ENCODE results near the gene IKZF5. TPM values are rescaled to one million over a fixed set of nuclear protein-coding genes. Genes with fewer than 3 reads are reported as not detected.
A peak's percentile ranks its signal among the peaks of the same experiment; 100 is the strongest.

The IKZF5 gene
- total RNA-seq, 1 donor from 2014 or later, result 86.1 TPM

DNA sequence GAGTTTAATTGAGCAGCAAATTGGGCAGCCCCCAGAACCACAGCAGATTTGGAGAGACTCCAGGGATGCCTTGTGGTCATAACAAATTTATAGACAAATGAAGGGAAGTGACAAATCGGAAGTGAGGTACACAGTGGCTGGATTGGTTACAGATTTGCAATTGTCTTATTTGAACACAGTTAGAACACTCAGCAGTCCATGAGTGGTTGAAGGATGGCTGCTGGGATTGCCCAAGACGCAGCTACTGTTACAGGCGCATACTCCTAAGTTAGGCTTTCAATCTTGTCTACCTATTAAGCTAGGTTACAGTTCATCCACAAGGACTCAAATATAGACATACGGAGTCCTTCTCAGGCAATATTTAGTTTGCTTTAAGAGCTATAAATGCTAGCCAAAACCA lies 7.6 kb upstream of the IKZF5 start:
- no peak for DNase-seq (ENCODE audit: low read depth)

DNA sequence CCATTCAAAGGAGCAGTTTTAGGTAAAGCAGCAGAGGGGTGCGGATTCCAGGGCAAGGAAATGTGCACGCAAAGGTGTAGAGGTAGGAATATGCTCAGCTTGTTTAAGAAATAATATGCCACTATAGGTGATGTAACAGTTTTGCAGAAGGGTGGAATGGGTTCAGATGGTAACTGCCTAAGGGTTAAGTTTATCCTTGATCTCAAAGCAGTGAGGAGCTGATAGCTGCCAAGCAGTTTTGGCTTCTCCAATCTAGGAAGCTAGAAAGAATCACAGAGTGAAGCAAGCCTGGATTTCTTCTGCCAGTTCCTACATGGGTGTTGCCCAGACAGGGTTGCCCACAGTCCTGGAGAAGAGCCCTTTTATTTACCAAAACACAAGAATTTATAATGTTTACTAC lies 6.2 kb upstream of the IKZF5 start:
- no peak for DNase-seq (ENCODE audit: low read depth)

DNA sequence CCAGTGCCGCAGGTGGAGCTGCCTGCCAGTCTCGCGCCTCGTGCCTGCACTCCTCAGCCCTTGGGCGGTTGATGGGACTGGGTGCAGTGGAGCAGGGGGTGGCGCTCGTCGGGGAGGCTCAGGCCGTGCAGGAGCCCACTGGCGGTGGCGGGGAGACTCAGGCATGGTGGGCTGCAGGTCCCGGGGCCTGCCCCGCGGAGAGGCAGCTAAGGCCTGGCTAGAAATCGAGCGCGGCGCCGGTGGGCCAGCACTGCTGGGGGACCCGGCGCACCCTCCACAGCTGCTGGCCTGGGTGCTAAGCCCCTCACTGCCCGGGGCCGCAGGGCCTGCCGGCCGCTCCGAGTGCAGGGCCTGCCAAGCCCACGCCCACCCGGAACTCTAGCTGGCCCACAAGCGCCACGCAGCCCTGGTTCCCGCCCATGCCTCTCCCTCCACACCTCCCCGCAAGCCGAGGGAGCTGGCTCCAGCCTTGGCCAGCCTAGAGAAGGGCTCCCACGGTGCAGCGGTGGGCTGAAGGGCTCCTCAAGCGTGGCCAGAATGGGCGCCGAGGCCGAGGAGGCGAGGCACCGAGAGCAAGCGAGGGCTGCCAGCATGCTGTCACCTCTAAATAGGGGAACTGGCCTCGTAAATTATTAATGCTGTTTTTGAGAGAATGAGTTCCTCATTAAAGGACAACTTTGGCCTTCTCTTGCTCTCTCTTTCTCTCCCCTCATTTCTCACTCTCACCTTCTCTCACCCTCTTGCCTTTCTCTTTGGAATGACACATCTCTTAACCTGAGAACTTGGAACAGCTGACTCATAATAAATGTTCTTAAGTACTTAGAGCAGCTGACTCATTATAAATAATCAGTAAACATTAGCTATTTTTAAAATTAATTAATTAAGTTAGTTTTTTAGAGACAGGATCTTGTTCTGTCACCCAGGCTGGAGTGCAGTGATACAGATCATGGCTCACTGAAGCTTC lies 5.1 kb upstream of the IKZF5 start:
- DNase-seq (ENCODE audit: low read depth), result no peak

DNA sequence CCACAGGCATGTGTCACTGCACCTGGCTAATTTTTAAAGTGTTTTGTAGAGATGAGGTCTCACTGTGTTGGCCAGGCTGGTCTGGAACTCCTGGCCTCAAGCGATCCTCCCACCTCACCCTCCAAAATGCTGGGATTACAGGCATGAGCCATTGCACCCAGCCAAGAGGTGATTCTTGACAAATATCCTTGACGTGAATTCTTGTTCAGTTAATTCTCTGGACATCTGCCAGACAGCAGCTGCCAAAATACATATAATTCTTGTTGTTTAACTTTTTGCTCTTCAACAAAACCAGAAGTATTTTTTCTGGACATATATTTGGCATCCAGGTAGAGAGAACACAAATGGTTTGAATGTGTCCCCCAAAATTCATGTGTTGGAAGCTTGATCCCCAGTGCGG lies 3.4 kb upstream of the IKZF5 start:
- no peak for DNase-seq (ENCODE audit: low read depth)

DNA sequence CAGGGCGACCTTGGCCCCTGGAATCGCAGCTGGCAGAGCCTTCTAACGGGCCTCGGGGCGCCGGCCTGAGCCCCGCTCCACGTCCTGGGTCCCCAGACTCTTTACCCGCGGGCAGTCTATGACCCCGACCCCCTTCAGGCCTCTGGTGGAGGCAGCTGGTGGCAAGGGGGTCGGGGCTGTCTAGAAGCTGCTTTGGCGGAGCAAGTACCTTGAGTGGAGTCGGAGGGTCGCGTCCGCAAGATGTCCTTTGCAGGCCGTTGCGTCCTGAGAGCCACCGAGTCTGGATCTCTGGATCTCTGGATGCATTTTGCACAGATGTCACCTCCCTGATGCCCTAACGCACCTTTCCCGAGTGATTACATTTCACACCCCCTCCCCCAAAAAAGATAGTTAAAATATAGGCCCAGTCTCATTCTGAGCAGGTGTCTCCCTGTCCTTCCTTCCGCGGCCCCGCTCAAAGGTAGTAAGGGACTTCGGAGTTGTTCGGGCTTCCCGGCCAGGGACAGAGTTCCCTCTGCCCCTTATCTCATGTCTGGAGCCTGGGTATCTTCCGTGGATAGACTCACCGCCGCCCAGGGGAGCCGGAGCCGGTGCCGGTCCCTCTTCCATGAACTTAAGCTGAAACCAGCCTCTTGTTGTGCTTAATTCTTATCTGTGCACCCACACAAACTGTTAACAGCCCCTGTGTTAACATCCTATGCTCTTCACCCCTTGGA lies 668 bp upstream of the IKZF5 start:
- no peak for DNase-seq (ENCODE audit: low read depth)

DNA sequence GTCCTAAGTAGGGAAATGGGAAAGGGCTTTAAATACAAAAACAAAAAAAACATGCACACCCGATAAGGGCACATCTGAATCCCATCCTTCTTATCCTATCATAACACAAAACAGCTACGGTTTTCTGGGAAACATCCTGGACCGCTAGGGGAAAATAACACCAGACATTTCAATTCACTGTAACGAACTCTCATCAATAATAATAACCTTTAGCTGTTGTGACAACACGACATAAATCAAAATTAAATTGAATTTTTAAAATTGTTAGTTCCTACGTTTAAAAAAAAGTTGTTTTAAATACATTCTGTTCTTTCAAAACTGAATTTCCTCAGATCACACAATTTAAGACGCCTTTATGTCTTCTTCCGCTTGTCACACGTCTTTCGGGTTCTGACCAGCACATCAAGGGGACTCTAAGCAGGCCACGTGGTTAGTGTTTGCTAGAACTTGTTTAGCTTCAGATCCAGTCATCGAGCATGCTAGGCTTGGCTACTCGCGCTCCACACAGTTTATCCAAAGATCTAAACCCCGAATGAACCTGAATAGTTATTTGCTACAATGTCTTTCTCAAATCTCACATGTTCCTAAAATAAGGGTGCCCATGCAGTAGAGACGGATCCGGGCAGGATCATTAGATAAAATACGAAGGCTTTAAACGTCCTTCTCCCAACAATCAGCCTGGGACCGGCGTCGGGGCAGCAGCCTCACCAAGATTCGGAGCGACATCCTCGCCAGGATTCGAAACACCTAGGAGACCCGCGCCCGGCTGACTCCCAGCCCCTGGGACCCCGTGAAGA lies 839 bp downstream of the IKZF5 start:
- DNase-seq (ENCODE audit: low read depth), result peak; percentile 55

DNA sequence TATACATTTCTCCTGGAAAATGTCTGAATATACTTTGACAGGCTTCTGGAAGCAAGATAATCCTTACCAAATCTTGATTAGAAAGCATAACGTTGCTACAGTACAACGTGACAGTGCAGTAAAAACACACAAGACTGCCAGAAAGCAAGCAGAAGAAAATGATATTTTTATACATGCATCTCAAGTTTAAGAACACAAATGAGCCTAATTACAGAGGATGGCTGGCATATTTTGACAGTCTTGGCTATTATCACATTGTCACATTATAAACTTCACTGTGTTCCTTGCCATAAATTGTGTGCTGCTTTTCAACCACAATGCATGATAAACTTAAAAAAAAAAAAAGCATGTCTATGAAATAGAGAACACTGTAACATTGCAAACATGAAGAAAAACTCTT lies 4.3 kb downstream of the IKZF5 start:
- DNase-seq (ENCODE audit: low read depth), result no peak

DNA sequence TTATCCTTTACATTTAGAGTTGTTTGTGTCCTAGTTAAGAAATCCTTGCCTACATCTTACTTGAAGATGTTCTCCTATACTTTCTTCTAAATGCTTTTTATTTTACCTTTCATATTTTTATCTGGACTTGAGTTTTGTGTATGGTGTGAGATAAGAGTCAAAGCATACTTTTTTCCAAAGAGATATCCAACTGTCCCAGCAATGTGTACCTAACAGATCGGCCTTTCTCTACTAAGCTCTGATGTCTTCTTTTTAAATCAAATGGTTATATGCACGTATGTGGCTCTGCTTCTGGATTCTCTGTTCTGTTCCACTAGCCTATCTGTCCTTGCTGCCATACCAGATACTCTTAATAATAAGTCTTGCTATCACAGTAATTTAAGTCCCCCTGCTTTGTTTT lies 7.2 kb downstream of the IKZF5 start:
- DNase-seq (ENCODE audit: low read depth), result no peak

DNA sequence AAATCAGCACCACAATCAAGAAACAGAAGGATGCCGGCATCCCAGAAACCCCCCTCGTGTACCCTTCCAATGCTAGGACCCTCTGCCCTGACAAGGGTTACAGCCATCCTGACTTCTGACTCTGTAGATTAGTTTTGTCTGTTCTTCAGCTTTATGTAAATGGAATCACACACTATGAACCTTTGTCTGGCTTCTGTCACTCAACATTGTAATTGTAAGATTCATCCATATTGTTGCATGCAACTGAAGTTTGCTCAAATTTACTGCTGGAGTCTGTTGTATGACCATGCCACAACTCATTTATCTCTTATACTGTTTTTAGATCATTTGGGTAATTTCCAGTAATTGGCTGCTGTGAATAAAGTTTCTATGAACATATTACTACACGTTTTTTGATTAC lies 8.4 kb downstream of the IKZF5 start:
- DNase-seq (ENCODE audit: low read depth), result no peak

DNA sequence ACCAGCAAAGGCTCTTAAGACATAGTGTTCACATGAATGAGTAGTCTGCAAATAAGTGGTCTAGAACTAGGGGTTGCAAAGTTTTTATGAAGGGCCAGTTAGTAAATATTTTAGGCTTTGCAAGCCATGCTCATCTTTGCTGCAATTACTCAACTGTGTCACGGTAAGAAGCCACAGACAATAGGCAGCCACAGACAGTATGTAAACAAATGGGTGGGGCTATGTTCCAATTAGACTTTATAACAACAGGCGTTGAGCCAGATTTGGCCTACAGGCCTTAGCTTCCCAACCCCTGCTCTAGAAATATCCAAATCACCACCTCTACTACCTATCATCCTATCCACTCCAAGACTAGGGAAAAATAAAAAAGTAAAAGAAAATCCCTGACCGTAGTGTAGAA lies 9.2 kb downstream of the IKZF5 start:
- DNase-seq (ENCODE audit: low read depth), result no peak

DNA sequence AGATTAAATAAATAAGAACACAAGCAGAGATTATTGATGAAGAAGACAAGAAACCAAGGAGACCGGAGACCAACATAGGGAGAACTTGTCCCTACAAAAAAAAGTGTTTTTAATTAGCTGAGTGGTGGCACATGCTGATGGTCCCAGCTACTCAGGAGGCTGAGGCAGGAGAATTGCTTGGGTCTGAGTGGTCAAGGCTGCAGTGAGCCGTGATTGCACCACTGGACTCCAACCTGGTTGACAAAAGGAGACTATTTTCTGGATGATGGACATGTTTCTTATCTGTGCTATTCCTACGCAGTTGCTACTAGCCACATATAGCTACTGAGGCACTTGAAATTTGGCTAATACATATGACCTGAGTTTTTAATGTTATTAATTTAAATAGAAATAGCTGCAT lies 9.7 kb downstream of the IKZF5 start:
- no peak for DNase-seq (ENCODE audit: low read depth)

DNA sequence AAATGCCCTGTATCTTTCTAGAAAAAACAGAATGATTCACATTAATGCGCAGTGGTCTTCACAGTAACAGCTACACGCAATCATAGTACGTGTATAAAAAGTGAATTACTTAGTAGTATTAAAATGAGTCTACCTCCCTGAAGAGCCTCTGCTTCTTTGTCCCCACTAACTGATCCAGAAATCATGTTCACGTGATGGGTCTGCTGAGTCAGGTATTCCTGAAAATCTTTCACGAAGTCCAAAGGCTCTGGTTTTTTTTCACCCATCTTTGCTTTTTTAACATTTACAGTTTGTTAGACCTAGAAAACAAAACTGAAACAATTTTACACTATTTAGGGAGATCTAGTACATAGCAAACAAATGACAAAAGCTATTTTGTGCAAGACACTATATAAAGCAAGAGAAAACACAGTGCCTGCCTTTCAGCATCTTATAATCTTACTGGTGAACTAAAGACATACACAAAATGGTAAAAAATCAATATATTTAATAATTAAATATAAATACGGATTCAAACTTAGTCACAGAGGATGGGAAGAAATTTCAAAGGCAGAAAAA lies 10.2 kb downstream of the IKZF5 start:
- DNase-seq (ENCODE audit: low read depth), result no peak

DNA sequence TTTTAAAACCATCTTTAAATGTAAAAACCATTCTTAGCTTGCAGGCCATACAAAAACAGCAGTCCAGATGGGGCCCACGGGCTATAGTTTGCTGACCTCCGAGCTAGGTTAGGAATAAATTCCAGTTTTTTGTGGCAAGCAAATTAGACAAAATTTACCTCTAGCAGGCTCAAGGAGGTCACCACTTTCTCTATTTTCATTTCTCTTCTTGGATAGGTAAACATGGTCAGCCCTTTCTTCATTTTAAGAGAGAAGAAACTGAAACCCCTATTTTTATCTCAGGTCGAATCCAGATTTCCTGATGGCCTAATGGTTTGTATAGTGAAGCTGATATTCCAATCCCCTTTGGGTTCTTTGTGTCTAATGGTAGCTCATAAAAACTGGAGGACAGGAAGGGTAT lies 10.7 kb downstream of the IKZF5 start:
- DNase-seq (ENCODE audit: low read depth), result no peak

DNA sequence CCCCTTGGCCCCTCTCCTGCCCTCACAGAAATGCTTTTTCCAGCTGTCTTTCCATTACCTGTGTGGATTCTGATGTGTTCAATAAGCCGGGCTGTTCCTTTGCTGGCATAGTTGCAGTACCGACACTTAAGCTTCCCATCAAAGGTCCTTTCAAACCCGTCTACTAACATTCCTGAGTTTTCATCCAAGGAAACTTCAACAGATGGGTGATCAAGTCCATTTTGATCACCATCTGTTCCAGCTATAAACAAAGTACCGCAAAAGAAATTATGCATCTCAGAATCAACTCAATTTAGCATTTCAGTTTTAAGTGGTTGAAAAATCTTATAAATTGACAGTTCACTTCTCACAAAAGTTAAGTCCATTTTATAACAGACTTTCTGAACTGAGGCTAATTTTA lies 12.7 kb downstream of the IKZF5 start:
- no peak for DNase-seq (ENCODE audit: low read depth)

DNA sequence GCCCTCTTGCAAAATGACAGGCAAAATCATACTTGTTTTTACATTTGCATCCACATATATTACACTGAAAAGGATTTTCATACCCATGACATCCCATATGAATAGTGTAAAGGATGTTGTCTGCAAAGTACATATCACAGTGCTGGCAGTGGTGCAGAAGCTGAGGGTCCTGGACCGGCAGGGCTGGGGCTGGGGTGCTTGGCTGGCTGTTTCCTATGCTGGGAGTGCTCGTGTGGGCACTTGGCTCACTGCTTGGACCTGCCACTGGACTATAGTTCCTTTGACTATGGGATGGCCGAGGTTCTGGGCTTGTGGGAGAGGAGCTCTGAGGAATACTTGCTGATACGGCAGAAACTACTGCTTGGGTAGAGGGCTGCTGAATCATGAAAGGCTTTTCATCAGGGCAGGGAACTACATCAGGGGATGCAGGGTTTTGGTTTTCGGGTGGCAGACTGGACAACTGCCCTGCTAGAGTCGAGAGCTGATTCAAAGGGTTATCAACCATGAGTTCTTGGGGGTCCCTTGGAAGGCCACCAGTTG lies 14.7 kb downstream of the IKZF5 start:
- no peak for DNase-seq (ENCODE audit: low read depth)

DNA sequence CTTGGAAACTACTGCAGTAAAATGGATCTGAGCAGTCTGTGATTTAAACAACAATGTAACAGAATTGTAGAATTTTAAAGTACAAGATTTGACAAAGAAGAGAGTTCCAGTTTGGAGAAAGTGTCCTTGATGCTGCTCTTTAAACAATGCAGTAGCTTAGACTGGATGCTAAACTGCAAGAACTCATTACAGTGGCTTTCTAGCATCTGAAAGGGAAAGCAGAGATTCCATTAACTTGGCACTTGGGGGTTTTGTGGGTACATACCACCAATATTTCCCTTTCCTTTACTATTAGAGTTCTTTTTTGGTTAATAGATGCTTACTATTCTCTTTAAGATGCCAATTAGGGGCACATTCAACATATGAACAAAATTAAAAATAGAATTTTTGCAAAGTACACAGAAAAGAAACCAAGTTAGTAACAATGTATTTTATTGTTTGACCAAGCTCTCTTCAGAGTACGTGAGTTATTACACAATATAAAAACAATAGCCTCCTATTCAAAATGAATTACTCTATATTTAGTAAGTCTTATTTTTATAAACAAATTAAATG lies 16.5 kb downstream of the IKZF5 start:
- DNase-seq (ENCODE audit: low read depth), result no peak

DNA sequence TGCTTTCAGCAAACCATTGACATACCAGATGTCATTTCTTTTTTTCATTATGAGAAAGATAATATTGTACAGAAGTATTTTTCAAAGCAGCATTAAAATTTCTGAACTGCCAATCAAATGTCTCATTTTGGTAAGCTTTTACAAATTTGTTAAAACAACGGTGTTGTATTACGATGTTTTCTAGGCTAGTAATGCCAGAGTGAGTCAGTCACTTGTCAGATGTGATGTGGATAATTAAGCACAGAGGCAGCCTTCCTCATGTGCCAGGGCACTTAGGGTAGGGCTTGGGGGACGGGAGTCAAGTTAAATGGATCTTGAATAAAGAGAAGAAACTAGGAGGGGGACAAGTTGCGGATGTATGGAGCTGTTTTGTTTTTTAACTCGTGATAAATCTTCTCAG lies 18.3 kb downstream of the IKZF5 start:
- DNase-seq (ENCODE audit: low read depth), result peak; percentile 9

DNA sequence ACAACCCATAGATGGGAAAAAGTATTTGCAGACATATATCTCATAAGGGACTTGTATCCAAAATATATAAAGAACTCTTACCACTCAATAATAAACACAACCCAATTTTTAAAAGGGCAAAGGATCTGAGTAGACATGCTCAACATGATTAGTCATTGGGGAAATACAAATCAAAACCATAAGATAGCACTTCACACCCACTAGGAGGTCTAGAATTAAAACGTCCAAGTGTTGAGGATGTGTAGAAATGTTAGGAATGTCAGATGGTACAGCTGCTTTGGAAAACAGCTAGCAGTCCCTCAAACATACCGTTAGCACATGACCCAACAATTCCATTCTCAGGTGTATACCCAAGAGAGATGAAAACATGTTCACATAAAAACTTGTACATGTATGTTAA lies 20.1 kb downstream of the IKZF5 start:
- DNase-seq (ENCODE audit: low read depth), result no peak

DNA sequence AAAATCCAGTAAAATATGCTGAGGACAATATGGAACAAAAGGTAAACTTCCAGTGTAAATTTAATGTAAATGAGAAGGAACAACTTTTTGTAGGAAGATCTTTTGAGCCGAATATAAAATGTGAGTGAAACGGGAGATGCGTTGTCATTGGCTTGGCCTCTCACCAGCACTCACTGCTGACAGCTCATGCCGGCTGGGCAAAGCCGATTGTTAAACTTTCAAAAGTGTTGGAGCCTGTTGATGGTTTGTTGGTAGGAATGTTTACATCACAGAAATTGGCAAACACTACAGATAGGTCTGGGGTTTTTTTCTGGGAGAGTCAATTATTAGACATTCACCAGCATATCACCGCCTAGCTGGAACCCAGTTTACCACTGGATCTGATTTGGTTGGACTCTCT lies 22.3 kb downstream of the IKZF5 start:
- no peak for DNase-seq (ENCODE audit: low read depth)

DNA sequence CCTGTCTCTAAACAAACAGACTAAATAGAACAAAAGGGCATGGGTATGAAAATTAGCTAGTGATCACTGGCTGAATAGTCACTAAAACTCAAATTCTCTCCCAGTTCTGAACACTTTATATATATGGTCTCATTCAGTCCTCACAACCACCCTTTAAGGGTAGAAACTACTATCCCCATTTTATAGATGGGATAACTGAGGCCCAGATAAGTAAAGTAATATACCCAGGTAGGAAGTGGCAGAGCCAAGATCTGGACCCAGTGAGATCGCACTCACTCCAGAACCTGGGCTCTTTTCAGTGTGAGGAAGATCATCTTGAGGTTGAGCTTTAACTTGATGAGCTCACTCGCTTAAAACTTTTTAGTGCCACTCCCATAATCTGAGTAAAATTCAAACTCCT lies 23.9 kb downstream of the IKZF5 start:
- DNase-seq (ENCODE audit: low read depth), result no peak

DNA sequence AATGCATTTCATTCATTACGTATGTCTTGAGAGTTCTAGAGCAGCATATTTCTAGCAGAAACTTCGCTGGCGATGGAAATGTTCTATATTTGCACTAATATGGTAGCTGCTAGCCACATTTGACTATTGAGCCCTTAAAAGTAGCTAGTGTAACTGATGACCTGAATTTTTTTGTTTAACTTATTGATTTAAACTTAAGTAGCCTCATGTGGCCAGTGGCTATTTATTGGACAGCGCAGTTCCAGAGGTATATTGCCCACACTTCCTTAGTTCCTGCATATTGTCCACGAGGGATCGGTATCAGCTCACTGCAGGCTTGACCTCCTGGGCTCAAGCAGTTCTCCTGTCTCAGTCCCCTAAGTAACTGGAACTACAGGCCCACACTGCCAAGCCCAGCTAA lies 24.7 kb downstream of the IKZF5 start:
- DNase-seq (ENCODE audit: low read depth), result no peak
